Suprapubic skin (tissue), 4 donors: ENCODE results near the gene UGT1A10. TPM values are rescaled to one million over a fixed set of nuclear protein-coding genes. Genes with fewer than 3 reads are reported as not detected.

Experiments
- DNase-seq, 2 donors: peaks; one replicate each; pipeline ENCODE4 v3.0.0-alpha.2; 2019; ENCODE audit warnings: low spot score in 2 of 2
- H3K27ac ChIP-seq: fragments of 200-600 bp; sonication (generic); one replicate; pipeline ENCODE4 v1.5.1; 2019
- H3K27me3 ChIP-seq: fragments of 200-600 bp; sonication (generic); one replicate; pipeline ENCODE4 v1.5.1; 2019
- H3K36me3 ChIP-seq: fragments of 200-600 bp; sonication (generic); one replicate; pipeline ENCODE4 v1.5.1; 2019
- H3K4me1 ChIP-seq: fragments of 200-600 bp; sonication (generic); one replicate; pipeline ENCODE4 v1.5.1; 2019
- H3K4me3 ChIP-seq: fragments of 200-600 bp; sonication (generic); one replicate; pipeline ENCODE4 v1.5.1; 2019; ENCODE audit warnings: mild to moderate bottlenecking
- H3K9me3 ChIP-seq: fragments of 200-600 bp; sonication (generic); one replicate; pipeline ENCODE4 v1.5.1; 2019
- CTCF ChIP-seq, 2 donors: fragments of 200-600 bp in 1 of 2; fragments of 450-650 bp in 1 of 2; sonication (generic) in 1 of 2; IDR thresholded peaks; one replicate each; pipeline ENCODE4 v1.5.1; 2016 to 2019; ENCODE audit warnings: antibody characterized with exemption in 2 of 2, mild to moderate bottlenecking in 1 of 2, moderate library complexity in 1 of 2
- EP300 ChIP-seq: sonication (generic); formaldehyde crosslinking; IDR thresholded peaks from one replicate; pipeline ENCODE4 v1.6.1; 2017; ENCODE audit warnings: antibody characterized with exemption
- POLR2A ChIP-seq, 2 donors: fragments of 450-650 bp; IDR thresholded peaks; one replicate each; pipeline ENCODE4 v1.6.1; 2017; ENCODE audit warnings: antibody characterized with exemption in 2 of 2, mild to moderate bottlenecking in 2 of 2, moderate library complexity in 2 of 2
- POLR2AphosphoS5 ChIP-seq, 3 donors: sonication (generic); formaldehyde crosslinking; IDR thresholded peaks; one replicate each; pipeline ENCODE4 v1.6.1; 2017; ENCODE audit warnings: antibody characterized with exemption in 3 of 3
- WGBS: methylation state at CpG from one replicate; pipeline ENCODE4 v1.1.5; 2018; 5-methylcytosine and 5-hydroxymethylcytosine counted together
- total RNA-seq, 4 donors: library from RNA; depleted of rRNA; stranded (reverse); fragments of >200 nt; gene quantifications; one replicate each; pipeline ENCODE4 v1.1.0, GENCODE V29; 2016

UGT1A10 gene
- total RNA-seq, 4 donors from 2014 or later: not detected

- no peak overlapping the region for H3K4me3 ChIP-seq
- no peak for DNase-seq
- no peaks in the 10 kb centered on the region for H3K9me3 ChIP-seq
- no peak overlapping the region for H3K27ac ChIP-seq
- H3K4me1 ChIP-seq: no peaks in the 10 kb centered on the region
- no peaks in the 10 kb centered on the region for H3K36me3 ChIP-seq
- TF ChIP-seq POLR2AphosphoS5 (IDR thresholded peaks at IDR 0.05): no peak
- TF ChIP-seq EP300: no peak
- no peak for TF ChIP-seq POLR2A (IDR thresholded peaks at IDR 0.05)
- no peak for TF ChIP-seq CTCF (IDR thresholded peaks at IDR 0.05)
- 91% methylated on average over 6 of the region's 7 CpGs for WGBS
- H3K27me3 ChIP-seq: no peaks in the 10 kb centered on the region
Observed at GRCh38 chr2:233789554-233789953, 153.3 kb downstream of the UGT1A10 start.

- DNase-seq: no peak
- H3K9me3 ChIP-seq: no peaks in the 10 kb centered on the region
- H3K4me3 ChIP-seq: no peak overlapping the region
- H3K36me3 ChIP-seq: no peaks in the 10 kb centered on the region
- 86% methylated on average over 18 of the region's 18 CpGs for WGBS
- H3K27ac ChIP-seq: no peak overlapping the region
- TF ChIP-seq POLR2A (IDR thresholded peaks at IDR 0.05) (no peak), CTCF (IDR thresholded peaks at IDR 0.05) (no peak), POLR2AphosphoS5 (IDR thresholded peaks at IDR 0.05) (no peak), EP300 (no peak)
- H3K27me3 ChIP-seq: no peaks in the 10 kb centered on the region
- no peaks in the 10 kb centered on the region for H3K4me1 ChIP-seq
Observed at GRCh38 chr2:233791151-233791882, 155.1 kb downstream of the UGT1A10 start.

- no peak overlapping the region for H3K4me3 ChIP-seq
- H3K36me3 ChIP-seq: no peaks in the 10 kb centered on the region
- no peaks in the 10 kb centered on the region for H3K9me3 ChIP-seq
- no peak overlapping the region for H3K27ac ChIP-seq
- no peak for DNase-seq
- 77% methylated on average over 9 of the region's 9 CpGs for WGBS
- H3K27me3 ChIP-seq: no peaks in the 10 kb centered on the region
- TF ChIP-seq POLR2A (IDR thresholded peaks at IDR 0.05) (no peak), EP300 (no peak), CTCF (IDR thresholded peaks at IDR 0.05) (no peak), POLR2AphosphoS5 (IDR thresholded peaks at IDR 0.05) (no peak)
- no peaks in the 10 kb centered on the region for H3K4me1 ChIP-seq
Observed at GRCh38 chr2:233791883-233792329, 155.7 kb downstream of the UGT1A10 start.

- H3K4me3 ChIP-seq: no peak overlapping the region
- no peak overlapping the region for H3K27ac ChIP-seq
- no peak for TF ChIP-seq POLR2AphosphoS5 (IDR thresholded peaks at IDR 0.05)
- no peak for TF ChIP-seq CTCF (IDR thresholded peaks at IDR 0.05)
- TF ChIP-seq EP300: no peak
- no peak for TF ChIP-seq POLR2A (IDR thresholded peaks at IDR 0.05)
- no peak for DNase-seq
- H3K9me3 ChIP-seq: no peaks in the 10 kb centered on the region
- H3K4me1 ChIP-seq: no peaks in the 10 kb centered on the region
- H3K36me3 ChIP-seq: no peaks in the 10 kb centered on the region
- H3K27me3 ChIP-seq: no peaks in the 10 kb centered on the region
- 84% methylated on average over 7 of the region's 7 CpGs for WGBS
Observed at GRCh38 chr2:233792720-233793119, 156.5 kb downstream of the UGT1A10 start.

GRCh38 chr2:233793465-233794127 lies 157.3 kb downstream of the UGT1A10 start:
- Histone ChIP-seq H3K36me3 (no peaks in the 10 kb centered on the region), H3K27me3 (no peaks in the 10 kb centered on the region), H3K9me3 (no peaks in the 10 kb centered on the region), H3K4me1 (no peaks in the 10 kb centered on the region), H3K4me3 (no peak overlapping the region), H3K27ac (no peak overlapping the region)
- 61% methylated on average over 3 of the region's 18 CpGs for WGBS
- DNase-seq: no peak
- TF ChIP-seq EP300 (no peak), POLR2A (IDR thresholded peaks at IDR 0.05) (no peak), CTCF (IDR thresholded peaks at IDR 0.05) (no peak), POLR2AphosphoS5 (IDR thresholded peaks at IDR 0.05) (no peak)
